Lower lobe of right lung (tissue), 2 donors: ENCODE data around the gene TANC1. TPM values are rescaled to one million over a fixed set of nuclear protein-coding genes. Genes with fewer than 3 reads are reported as not detected.
A peak's percentile ranks its signal among the peaks of the same experiment; 100 is the strongest.

ENCODE experiments used
- ATAC-seq, 2 donors: fragments of 200-7000 bp; cut with Tn5 transposase; one replicate each; pipeline ENCODE4 v1.9.1; 2020 to 2022; ENCODE audit warnings: mild to moderate bottlenecking in 2 of 2, moderate library complexity in 2 of 2
- DNase-seq: peaks from one replicate; pipeline ENCODE4 v3.0.0-alpha.2; 2020
- H3K27ac ChIP-seq: fragments of 200-600 bp; one replicate; pipeline ENCODE4 v1.8.0; 2022
- H3K27me3 ChIP-seq: fragments of 200-600 bp; one replicate; pipeline ENCODE4 v1.8.0; 2022; ENCODE audit warnings: low read depth
- H3K36me3 ChIP-seq: fragments of 200-600 bp; one replicate; pipeline ENCODE4 v1.8.0; 2022; ENCODE audit warnings: mild to moderate bottlenecking
- H3K4me1 ChIP-seq: fragments of 200-600 bp; one replicate; pipeline ENCODE4 v1.8.0; 2022
- H3K4me3 ChIP-seq: fragments of 200-600 bp; one replicate; pipeline ENCODE4 v1.8.0; 2022; ENCODE audit warnings: mild to moderate bottlenecking
- H3K9me3 ChIP-seq: fragments of 200-600 bp; one replicate; pipeline ENCODE4 v1.8.0; 2022
- intact Hi-C: fragments of 100-400 bp; cut with DNase I; formaldehyde crosslinking; loops from one replicate; pipeline ENCODE4 v1.11.0; 2022
- total RNA-seq: library from RNA; stranded (reverse); fragmentation: NEBNext Ultra II Directional; extraction: Animal tissue kit (Norgen Biotek cat#: 25700); gene quantifications from one replicate; pipeline ENCODE4 v1.2.1, GENCODE V29; 2021
- TF ChIP-seq, protein P1 (sequence below): fragments of 200-600 bp; IDR thresholded peaks from one replicate; pipeline ENCODE4 v1.8.0; 2022; ENCODE audit warnings: antibody characterized with exemption, mild to moderate bottlenecking
- donor health status: DM: no; HTN: yes; CAD: no; lungs with severe emphysema.

TANC1 gene
- total RNA-seq, 1 donor from 2014 or later = 39.5 TPM

DNA sequence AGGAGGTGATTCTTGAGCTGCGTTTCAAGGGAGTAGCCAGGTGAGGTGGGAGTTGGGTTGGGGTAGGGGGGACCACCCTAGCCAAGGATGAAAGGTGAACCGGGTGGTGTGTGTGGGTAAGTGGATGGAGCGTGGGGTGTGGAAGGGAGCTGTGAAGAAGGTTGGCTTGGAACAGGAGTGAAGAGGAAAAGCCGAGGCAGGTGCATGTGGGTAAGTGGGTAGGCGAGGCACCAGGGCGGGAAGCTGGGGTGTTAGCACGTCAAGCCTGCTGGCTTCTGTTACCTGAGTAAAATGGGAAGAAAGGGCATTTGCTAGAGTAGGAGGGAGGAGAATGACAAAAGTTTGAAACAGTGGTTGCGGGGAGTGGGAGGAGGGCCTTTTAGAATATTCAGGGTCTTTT lies 31.6 kb downstream of the TANC1 start:
- TF ChIP-seq, protein P1, sequence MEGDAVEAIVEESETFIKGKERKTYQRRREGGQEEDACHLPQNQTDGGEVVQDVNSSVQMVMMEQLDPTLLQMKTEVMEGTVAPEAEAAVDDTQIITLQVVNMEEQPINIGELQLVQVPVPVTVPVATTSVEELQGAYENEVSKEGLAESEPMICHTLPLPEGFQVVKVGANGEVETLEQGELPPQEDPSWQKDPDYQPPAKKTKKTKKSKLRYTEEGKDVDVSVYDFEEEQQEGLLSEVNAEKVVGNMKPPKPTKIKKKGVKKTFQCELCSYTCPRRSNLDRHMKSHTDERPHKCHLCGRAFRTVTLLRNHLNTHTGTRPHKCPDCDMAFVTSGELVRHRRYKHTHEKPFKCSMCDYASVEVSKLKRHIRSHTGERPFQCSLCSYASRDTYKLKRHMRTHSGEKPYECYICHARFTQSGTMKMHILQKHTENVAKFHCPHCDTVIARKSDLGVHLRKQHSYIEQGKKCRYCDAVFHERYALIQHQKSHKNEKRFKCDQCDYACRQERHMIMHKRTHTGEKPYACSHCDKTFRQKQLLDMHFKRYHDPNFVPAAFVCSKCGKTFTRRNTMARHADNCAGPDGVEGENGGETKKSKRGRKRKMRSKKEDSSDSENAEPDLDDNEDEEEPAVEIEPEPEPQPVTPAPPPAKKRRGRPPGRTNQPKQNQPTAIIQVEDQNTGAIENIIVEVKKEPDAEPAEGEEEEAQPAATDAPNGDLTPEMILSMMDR = no peak

DNA sequence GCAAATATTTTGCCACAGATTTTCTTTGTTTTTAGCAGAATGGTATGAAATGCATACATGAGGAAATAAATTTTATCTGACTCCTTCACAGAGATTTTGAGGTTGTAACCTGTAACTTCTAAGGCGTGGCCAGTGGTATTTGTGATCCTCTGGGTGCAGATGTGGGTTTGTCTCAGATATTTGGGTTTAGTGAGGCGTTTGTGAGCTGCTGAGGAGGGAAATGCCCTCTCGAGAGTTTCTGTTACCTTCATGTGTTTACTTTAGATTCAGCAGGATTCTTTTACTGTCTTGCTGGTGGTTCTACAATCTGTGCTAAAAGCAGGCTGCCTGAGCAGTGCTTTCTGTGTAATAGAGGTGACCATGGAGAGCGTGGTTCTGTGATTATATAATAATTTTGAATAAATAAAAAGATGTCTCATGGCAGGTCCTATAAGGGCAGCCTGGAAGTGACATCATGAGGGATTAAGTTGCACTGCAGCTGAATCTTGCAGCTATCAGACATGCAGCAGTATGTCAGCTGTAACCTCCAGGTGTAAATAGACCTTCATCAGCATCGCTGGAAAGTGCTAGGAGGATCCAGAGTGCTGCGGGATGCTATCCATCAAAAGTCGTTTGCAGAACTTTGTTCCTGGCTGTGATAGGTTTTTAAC lies 34.1 kb downstream of the TANC1 start:
- Histone ChIP-seq H3K27me3 (no peaks in the 10 kb centered on the region), H3K4me1 (peaks cover 37% of the 10 kb centered on the region), H3K9me3 (no peaks in the 10 kb centered on the region), H3K4me3 (no peak overlapping the region), H3K36me3 (no peaks in the 10 kb centered on the region), H3K27ac (no peak overlapping the region)
- no peak for DNase-seq
- ATAC-seq = no peak
- TF ChIP-seq, protein P1 = no peak
- intact Hi-C loops = no loop called here

More for the DNA sequence above, 31.6 kb downstream of the TANC1 start:
- ATAC-seq (no peak), DNase-seq (no peak)
- H3K9me3 ChIP-seq = no peaks in the 10 kb centered on the region
- no peaks in the 10 kb centered on the region for H3K27me3 ChIP-seq
- H3K4me1 ChIP-seq = peaks cover 58% of the 10 kb centered on the region
- H3K27ac ChIP-seq = peak overlapping the region; percentile 7
- intact Hi-C loops = no loop called here
- no peaks in the 10 kb centered on the region for H3K36me3 ChIP-seq
- H3K4me3 ChIP-seq = no peak overlapping the region

DNA sequence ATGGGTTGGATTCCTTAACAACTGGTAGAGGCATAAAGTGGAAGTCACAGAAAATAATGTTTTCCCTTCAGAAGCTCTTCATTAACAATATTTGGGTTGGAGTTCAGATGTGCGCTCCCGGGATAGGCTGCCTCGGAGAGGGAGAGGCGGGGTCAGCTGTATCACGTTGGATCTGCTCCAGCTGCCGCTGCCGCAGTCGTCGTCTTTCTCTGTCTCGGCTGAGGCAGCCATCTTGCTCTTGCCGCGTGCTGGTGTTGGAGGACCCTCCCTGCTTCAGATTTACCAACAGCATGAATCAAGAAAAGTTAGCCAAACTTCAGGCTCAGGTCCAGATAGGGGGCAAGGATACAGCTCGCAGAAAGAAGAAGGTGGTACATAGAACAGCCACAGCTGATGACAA lies 35.1 kb downstream of the TANC1 start:
- no peaks in the 10 kb centered on the region for H3K9me3 ChIP-seq
- peaks cover 28% of the 10 kb centered on the region for H3K4me1 ChIP-seq
- intact Hi-C loops = no loop called here
- TF ChIP-seq, protein P1 = no peak
- ATAC-seq (no peak), DNase-seq (no peak)
- H3K27me3 ChIP-seq = no peaks in the 10 kb centered on the region
- peaks cover 7% of the 10 kb centered on the region for H3K36me3 ChIP-seq
- no peak overlapping the region for H3K27ac ChIP-seq
- no peak overlapping the region for H3K4me3 ChIP-seq

DNA sequence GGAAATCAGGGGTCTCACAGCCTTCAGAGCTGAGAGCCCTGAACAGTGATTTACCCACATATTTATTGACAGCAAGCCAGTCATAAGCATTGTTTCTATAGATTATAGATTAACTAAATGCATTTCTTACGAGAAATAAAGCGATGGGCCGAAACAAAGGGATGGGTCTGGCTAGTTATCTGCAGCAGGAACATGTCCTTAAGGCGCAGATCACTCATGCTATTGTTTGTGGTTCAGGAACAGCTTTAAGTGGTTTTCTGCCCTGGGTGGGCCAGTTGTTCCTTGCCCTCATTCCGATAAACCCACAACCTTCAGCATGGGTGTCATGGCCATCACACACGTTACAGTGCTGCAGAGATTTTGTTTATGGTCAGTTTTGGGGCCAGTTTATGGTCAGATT lies 36.4 kb downstream of the TANC1 start:
- H3K27me3 ChIP-seq = no peaks in the 10 kb centered on the region
- peaks cover 15% of the 10 kb centered on the region for H3K4me1 ChIP-seq
- no peaks in the 10 kb centered on the region for H3K9me3 ChIP-seq
- no peak for DNase-seq
- no peak overlapping the region for H3K27ac ChIP-seq
- H3K36me3 ChIP-seq = peaks cover 8% of the 10 kb centered on the region
- no peak for ATAC-seq
- no peak overlapping the region for H3K4me3 ChIP-seq
- TF ChIP-seq, protein P1 = no peak
- intact Hi-C loops = no loop called here

DNA sequence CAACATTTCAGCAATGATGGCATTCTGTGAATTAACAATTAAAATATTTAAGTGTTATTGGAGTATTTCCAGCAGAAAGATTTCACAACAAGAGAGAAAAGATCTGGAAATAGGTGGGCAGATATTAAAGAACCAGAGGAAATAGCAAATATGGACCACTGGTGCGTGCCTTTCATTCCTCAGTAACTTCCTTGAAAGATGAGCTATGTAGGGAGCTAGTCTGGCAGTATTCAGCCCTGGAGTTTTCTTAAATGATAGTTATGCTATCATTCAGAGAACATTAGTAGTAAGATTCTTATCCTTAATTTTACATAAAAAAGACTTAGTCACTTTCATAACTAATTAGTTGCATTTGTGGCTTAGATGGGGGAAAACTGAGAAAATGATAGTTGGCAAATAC lies 41.5 kb downstream of the TANC1 start:
- intact Hi-C loops = no loop called here
- ATAC-seq (no peak), DNase-seq (no peak)
- TF ChIP-seq, protein P1 = no peak
- H3K27ac ChIP-seq = no peak overlapping the region
- peaks cover 8% of the 10 kb centered on the region for H3K36me3 ChIP-seq
- peaks cover 2% of the 10 kb centered on the region for H3K9me3 ChIP-seq
- H3K4me3 ChIP-seq = no peak overlapping the region
- H3K4me1 ChIP-seq = peaks cover 26% of the 10 kb centered on the region
- H3K27me3 ChIP-seq = no peaks in the 10 kb centered on the region
